HepG2 (cell line): ENCODE data around the gene KCTD14.

Source experiments
- CEBPG ChIP-seq: IDR thresholded peaks from 2 replicates; pipeline ENCODE4 v1.6.1; 2016
- CTCF ChIP-seq: sonication (generic); formaldehyde crosslinking; IDR thresholded peaks from 2 replicates; pipeline ENCODE4 v1.5.0; 2020; ENCODE audit warnings: mild to moderate bottlenecking, missing genetic modification reagents, moderate library complexity
- RFX5 ChIP-seq: IDR thresholded peaks from 2 replicates; pipeline ENCODE4 v1.6.1; 2011; ENCODE audit warnings: low read depth, low read length, improper control_type of control experiment

GRCh38 chr11:78056093-78056492, 33.0 kb upstream of the KCTD14 start:
- TF ChIP-seq CTCF (CRISPR knock-in tag), result no peak
- TF ChIP-seq CEBPG, result no peak
- TF ChIP-seq RFX5, result no peak
